Measurements from ENCODE around the gene TMEM255B.
"Not testable (repeated sequence)": the region's sequence is repeated elsewhere in the genome, so short reads cannot be mapped to it uniquely, and the experiment has no call there.

Gene TMEM255B

GRCh38 chr13:113744197-113745000 is 14.6 kb upstream of the TMEM255B start:
- H3K27me3 Mint-ChIP-seq (ENCODE audit: low read depth), result peaks cover 16% of the 10 kb centered on the region
- no peaks in the 10 kb centered on the region for H3K36me3 Mint-ChIP-seq (ENCODE audit: low read depth)

GRCh38 chr13:113745059-113745458 is 14.0 kb upstream of the TMEM255B start:
- TF ChIP-seq CTCF (IDR thresholded peaks at IDR 0.05; ENCODE audit: unreplicated experiment in 3 of 3), result no peak
- Mint-ChIP-seq H3K27ac (no peak overlapping the region), H3K4me1 (peaks cover 14% of the 10 kb centered on the region), H3K4me3 (no peak overlapping the region), H3K27me3 (ENCODE audit: low read depth) (peaks cover 16% of the 10 kb centered on the region), H3K9me3 (no peaks in the 10 kb centered on the region), H3K36me3 (ENCODE audit: low read depth) (no peaks in the 10 kb centered on the region)

More at GRCh38 chr13:113744197-113745000, 14.6 kb upstream of the TMEM255B start:
- H3K9me3 Mint-ChIP-seq, result no peaks in the 10 kb centered on the region
- no peak for TF ChIP-seq CTCF (IDR thresholded peaks at IDR 0.05; ENCODE audit: unreplicated experiment in 3 of 3)
- no peak overlapping the region for H3K27ac Mint-ChIP-seq
- no peak overlapping the region for H3K4me3 Mint-ChIP-seq
- H3K4me1 Mint-ChIP-seq, result peaks cover 14% of the 10 kb centered on the region

- H3K36me3 Mint-ChIP-seq (ENCODE audit: low read depth); H3K4me3 Mint-ChIP-seq; H3K9me3 Mint-ChIP-seq; H3K27ac Mint-ChIP-seq: not testable (repeated sequence)
- Mint-ChIP-seq H3K27me3 (ENCODE audit: low read depth) (peaks cover 18% of the 10 kb centered on the region), H3K4me1 (peaks cover 14% of the 10 kb centered on the region)
Measured at GRCh38 chr13:113745500-113746142, 13.4 kb upstream of the TMEM255B start.

- TF ChIP-seq CTCF (IDR thresholded peaks at IDR 0.05; ENCODE audit: unreplicated experiment in 3 of 3), result no peak
- Mint-ChIP-seq H3K27ac (peak overlapping the region in 1 of 3 experiments; percentile 45), H3K27me3 (ENCODE audit: low read depth) (peaks cover 17% of the 10 kb centered on the region), H3K4me1 (peaks cover 14% of the 10 kb centered on the region), H3K9me3 (no peaks in the 10 kb centered on the region), H3K36me3 (ENCODE audit: low read depth) (no peaks in the 10 kb centered on the region), H3K4me3 (no peak overlapping the region)
Measured at GRCh38 chr13:113746143-113746525, 12.9 kb upstream of the TMEM255B start.

DNA sequence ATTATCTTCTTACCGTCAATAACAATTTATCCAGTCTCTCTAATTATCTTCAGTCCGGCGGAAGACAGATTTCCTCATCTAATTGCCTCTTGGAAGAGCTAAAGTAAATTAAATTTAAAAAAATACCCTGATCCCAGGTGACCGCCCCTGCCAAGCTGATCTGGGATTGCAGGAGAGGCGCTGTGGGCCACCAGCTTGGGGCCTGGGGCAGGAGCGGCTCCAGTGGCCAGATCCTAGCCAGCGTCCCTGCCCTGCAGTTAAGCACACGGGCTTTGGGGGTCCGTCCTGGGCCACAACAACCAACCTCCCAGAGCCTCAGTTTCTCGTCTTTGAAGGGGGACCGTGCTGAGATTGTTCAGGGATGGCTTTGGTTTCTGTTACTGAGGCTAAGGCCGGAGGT is 12.4 kb upstream of the TMEM255B start:
- Mint-ChIP-seq H3K36me3 (ENCODE audit: low read depth) (no peaks in the 10 kb centered on the region), H3K9me3 (no peaks in the 10 kb centered on the region), H3K4me1 (peaks cover 10% of the 10 kb centered on the region), H3K4me3 (no peak overlapping the region), H3K27me3 (ENCODE audit: low read depth) (peaks cover 16% of the 10 kb centered on the region), H3K27ac (no peak overlapping the region)
- no peak for TF ChIP-seq CTCF (IDR thresholded peaks at IDR 0.05; ENCODE audit: unreplicated experiment in 3 of 3)

DNA sequence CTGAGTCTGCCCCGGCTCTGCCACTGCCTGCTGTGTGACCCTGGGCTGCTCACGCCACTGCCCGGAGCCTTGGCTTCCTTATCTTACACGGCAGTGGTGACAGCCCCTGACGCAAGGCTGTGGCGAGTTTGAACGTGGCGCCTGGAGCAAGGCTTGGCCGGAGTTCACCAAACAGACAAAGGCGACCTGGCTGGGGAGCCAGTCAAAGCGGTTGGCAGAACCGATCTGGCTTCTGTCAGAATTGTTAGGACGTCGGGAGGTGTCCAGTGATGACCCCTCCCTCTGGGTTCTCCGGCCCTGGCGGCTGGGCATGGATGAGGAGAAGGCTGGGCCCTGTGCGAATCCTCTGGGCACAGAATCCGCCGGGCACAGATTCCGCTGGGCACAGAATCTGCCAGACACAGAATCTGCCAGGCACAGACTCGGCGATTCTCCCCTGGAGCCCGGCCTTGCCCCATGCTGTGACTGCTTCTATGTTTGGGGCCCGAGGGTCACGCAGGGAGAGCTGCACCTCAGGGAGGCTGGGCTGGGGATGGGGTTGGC is 11.7 kb upstream of the TMEM255B start:
- H3K4me1 Mint-ChIP-seq, result peaks cover 4% of the 10 kb centered on the region
- H3K36me3 Mint-ChIP-seq (ENCODE audit: low read depth), result no peaks in the 10 kb centered on the region
- no peak overlapping the region for H3K27ac Mint-ChIP-seq
- peaks cover 12% of the 10 kb centered on the region for H3K27me3 Mint-ChIP-seq (ENCODE audit: low read depth)
- no peak overlapping the region for H3K4me3 Mint-ChIP-seq
- TF ChIP-seq CTCF (IDR thresholded peaks at IDR 0.05; ENCODE audit: unreplicated experiment in 3 of 3), result no peak
- no peaks in the 10 kb centered on the region for H3K9me3 Mint-ChIP-seq

Data from nephron (organoid).